Measurements from ENCODE around the gene MOB2. TPM values are rescaled to one million over a fixed set of nuclear protein-coding genes. Genes with fewer than 3 reads are reported as not detected.

The MOB2 gene
- total and polyA plus RNA-seq, 4 donors: 8.3 to 18.5 (median 14.8) TPM

DNA sequence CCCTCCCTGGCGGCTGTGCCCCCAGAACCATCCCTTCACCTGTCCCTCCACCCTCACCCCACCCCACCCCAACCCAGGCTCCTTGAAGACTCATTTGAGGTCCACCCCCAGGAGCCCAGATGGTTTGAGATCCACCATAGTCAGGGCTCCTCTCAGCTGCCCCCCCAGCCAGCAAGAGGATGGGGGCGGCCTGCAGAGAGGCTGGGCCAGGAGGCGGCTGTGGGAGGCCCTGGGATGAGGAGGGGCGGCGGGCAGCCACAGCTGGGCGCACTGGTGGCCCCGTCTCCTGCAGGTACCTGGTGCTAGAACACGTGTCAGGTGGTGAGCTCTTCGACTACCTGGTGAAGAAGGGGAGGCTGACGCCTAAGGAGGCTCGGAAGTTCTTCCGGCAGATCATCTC is 46.1 kb downstream of the MOB2 start:
- H3K9me3 ChIP-seq (ENCODE audit: control insufficient read depth in 4 of 4, low read length in 3 of 4): no peaks in the 10 kb centered on the region
- H3K4me1 ChIP-seq (ENCODE audit: control insufficient read depth in 4 of 4, insufficient read depth in 4 of 4, low read length in 3 of 4): no peaks in the 10 kb centered on the region
- H3K9ac ChIP-seq (ENCODE audit: low read depth in 1 of 2, low read length in 2 of 2): no peak overlapping the region
- H3K27me3 ChIP-seq (ENCODE audit: control insufficient read depth in 4 of 4, insufficient read depth in 4 of 4, low read length in 3 of 4): peaks cover 0 to 7% (median 2%) of the 10 kb centered on the region in 4 donors
- DNase-seq (ENCODE audit: low spot score): no peak
- no peaks in the 10 kb centered on the region for H3K36me3 ChIP-seq (ENCODE audit: control insufficient read depth in 4 of 4, insufficient read depth in 3 of 4, low read depth in 1 of 4, low read length in 3 of 4)
- H3K27ac ChIP-seq (ENCODE audit: low read depth in 1 of 2, low read length in 2 of 2): no peak overlapping the region
- H3K4me3 ChIP-seq (ENCODE audit: low read depth in 1 of 3, low read length in 3 of 3): no peak overlapping the region
- WGBS: 86% methylated on average over 12 of the region's 12 CpGs
- TF ChIP-seq TAF1 (conservative IDR thresholded peaks at IDR 0.05): no peak
- TF ChIP-seq HNF4A (conservative IDR thresholded peaks at IDR 0.05): no peak
- no peak for TF ChIP-seq GABPA (IDR thresholded peaks at IDR 0.05 in 1 of 2, conservative IDR thresholded peaks at IDR 0.05 in 1 of 2)
- no peak for TF ChIP-seq EGR1 (IDR thresholded peaks at IDR 0.05; ENCODE audit: low read depth in 2 of 2)
- no peak for TF ChIP-seq JUND (IDR thresholded peaks at IDR 0.05)
- TF ChIP-seq, protein P1, sequence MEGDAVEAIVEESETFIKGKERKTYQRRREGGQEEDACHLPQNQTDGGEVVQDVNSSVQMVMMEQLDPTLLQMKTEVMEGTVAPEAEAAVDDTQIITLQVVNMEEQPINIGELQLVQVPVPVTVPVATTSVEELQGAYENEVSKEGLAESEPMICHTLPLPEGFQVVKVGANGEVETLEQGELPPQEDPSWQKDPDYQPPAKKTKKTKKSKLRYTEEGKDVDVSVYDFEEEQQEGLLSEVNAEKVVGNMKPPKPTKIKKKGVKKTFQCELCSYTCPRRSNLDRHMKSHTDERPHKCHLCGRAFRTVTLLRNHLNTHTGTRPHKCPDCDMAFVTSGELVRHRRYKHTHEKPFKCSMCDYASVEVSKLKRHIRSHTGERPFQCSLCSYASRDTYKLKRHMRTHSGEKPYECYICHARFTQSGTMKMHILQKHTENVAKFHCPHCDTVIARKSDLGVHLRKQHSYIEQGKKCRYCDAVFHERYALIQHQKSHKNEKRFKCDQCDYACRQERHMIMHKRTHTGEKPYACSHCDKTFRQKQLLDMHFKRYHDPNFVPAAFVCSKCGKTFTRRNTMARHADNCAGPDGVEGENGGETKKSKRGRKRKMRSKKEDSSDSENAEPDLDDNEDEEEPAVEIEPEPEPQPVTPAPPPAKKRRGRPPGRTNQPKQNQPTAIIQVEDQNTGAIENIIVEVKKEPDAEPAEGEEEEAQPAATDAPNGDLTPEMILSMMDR (IDR thresholded peaks at IDR 0.05; ENCODE audit: low read depth, low read length, missing input control): no peak
- TF ChIP-seq NR2F2 (IDR thresholded peaks at IDR 0.05): no peak
- no peak for TF ChIP-seq SP1 (IDR thresholded peaks at IDR 0.05)
- no peak for TF ChIP-seq REST (IDR thresholded peaks at IDR 0.05)
- TF ChIP-seq HNF4G (IDR thresholded peaks at IDR 0.05): no peak

GRCh38 chr11:1440066-1440465 is 46.5 kb downstream of the MOB2 start:
- no peaks in the 10 kb centered on the region for H3K36me3 ChIP-seq (ENCODE audit: control insufficient read depth in 4 of 4, insufficient read depth in 3 of 4, low read depth in 1 of 4, low read length in 3 of 4)
- 75% methylated on average over 11 of the region's 11 CpGs for WGBS
- TF ChIP-seq NR2F2 (IDR thresholded peaks at IDR 0.05): no peak
- no peak for TF ChIP-seq GABPA (IDR thresholded peaks at IDR 0.05 in 1 of 2, conservative IDR thresholded peaks at IDR 0.05 in 1 of 2)
- TF ChIP-seq, protein P1 (IDR thresholded peaks at IDR 0.05; ENCODE audit: low read depth, low read length, missing input control): no peak
- no peak for TF ChIP-seq RXRA (IDR thresholded peaks at IDR 0.05)
- no peak for TF ChIP-seq FOXA1 (IDR thresholded peaks at IDR 0.05)
- no peak for TF ChIP-seq EGR1 (IDR thresholded peaks at IDR 0.05; ENCODE audit: low read depth in 2 of 2)
- no peak for TF ChIP-seq JUND (IDR thresholded peaks at IDR 0.05)
- no peak for TF ChIP-seq TAF1 (conservative IDR thresholded peaks at IDR 0.05)
- TF ChIP-seq REST (IDR thresholded peaks at IDR 0.05): no peak
- TF ChIP-seq HNF4G (IDR thresholded peaks at IDR 0.05): no peak
- TF ChIP-seq RAD21 (IDR thresholded peaks at IDR 0.05): no peak
- no peak for TF ChIP-seq HNF4A (conservative IDR thresholded peaks at IDR 0.05)
- TF ChIP-seq MAX (IDR thresholded peaks at IDR 0.05): no peak
- TF ChIP-seq, protein P2, sequence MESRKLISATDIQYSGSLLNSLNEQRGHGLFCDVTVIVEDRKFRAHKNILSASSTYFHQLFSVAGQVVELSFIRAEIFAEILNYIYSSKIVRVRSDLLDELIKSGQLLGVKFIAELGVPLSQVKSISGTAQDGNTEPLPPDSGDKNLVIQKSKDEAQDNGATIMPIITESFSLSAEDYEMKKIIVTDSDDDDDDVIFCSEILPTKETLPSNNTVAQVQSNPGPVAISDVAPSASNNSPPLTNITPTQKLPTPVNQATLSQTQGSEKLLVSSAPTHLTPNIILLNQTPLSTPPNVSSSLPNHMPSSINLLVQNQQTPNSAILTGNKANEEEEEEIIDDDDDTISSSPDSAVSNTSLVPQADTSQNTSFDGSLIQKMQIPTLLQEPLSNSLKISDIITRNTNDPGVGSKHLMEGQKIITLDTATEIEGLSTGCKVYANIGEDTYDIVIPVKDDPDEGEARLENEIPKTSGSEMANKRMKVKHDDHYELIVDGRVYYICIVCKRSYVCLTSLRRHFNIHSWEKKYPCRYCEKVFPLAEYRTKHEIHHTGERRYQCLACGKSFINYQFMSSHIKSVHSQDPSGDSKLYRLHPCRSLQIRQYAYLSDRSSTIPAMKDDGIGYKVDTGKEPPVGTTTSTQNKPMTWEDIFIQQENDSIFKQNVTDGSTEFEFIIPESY (IDR thresholded peaks at IDR 0.05): no peak
- TF ChIP-seq FOXA2 (IDR thresholded peaks at IDR 0.05): no peak
- no peak for TF ChIP-seq YY1 (IDR thresholded peaks at IDR 0.05)
- peaks cover 0 to 7% (median 2%) of the 10 kb centered on the region in 4 donors for H3K27me3 ChIP-seq (ENCODE audit: control insufficient read depth in 4 of 4, insufficient read depth in 4 of 4, low read length in 3 of 4)
- no peaks in the 10 kb centered on the region for H3K4me1 ChIP-seq (ENCODE audit: control insufficient read depth in 4 of 4, insufficient read depth in 4 of 4, low read length in 3 of 4)
- no peaks in the 10 kb centered on the region for H3K9me3 ChIP-seq (ENCODE audit: control insufficient read depth in 4 of 4, low read length in 3 of 4)
- no peak overlapping the region for H3K27ac ChIP-seq (ENCODE audit: low read depth in 1 of 2, low read length in 2 of 2)
- no peak for DNase-seq (ENCODE audit: low spot score)
- H3K4me3 ChIP-seq (ENCODE audit: low read depth in 1 of 3, low read length in 3 of 3): no peak overlapping the region
- H3K9ac ChIP-seq (ENCODE audit: low read depth in 1 of 2, low read length in 2 of 2): no peak overlapping the region

All from liver (tissue), 9 donors.